RWPE2 (cell line): ENCODE results near the gene NUDT3.
"Not testable (repeated sequence)": the region's sequence is repeated elsewhere in the genome, so short reads cannot be mapped to it uniquely, and the experiment has no call there.

ENCODE experiments used
- ATAC-seq: fragments of 200-7000 bp; cut with Tn5 transposase; 3 replicates; pipeline ENCODE4 v1.9.1; 2021; ENCODE audit warnings: low read depth
- DNase-seq: peaks from one replicate; pipeline ENCODE4 v3.0.0-alpha.2; 2020; ENCODE audit warnings: low spot score
- H3K27ac ChIP-seq: fragments of 450-650 bp; 2 replicates; pipeline ENCODE4 v1.5.1; 2017; ENCODE audit warnings: mild to moderate bottlenecking; ENCODE audit not compliant: poor library complexity, severe bottlenecking
- H3K27me3 ChIP-seq: fragments of 250-450 bp; sonication (Bioruptor Pico); 2 replicates; pipeline ENCODE4 v1.5.1; 2021; ENCODE audit warnings: mild to moderate bottlenecking, moderate library complexity; ENCODE audit not compliant: insufficient read depth, poor library complexity, severe bottlenecking
- H3K36me3 ChIP-seq: fragments of 250-450 bp; sonication (Bioruptor Pico); 2 replicates; pipeline ENCODE4 v1.5.1; 2020; ENCODE audit warnings: low read depth, mild to moderate bottlenecking, moderate library complexity
- H3K4me1 ChIP-seq: fragments of 250-450 bp; sonication (Bioruptor Pico); 2 replicates; pipeline ENCODE4 v1.5.1; 2021; ENCODE audit warnings: mild to moderate bottlenecking, moderate library complexity; ENCODE audit not compliant: insufficient read depth, poor library complexity, severe bottlenecking
- H3K4me3 ChIP-seq: fragments of 250-450 bp; sonication (Bioruptor Pico); 2 replicates; pipeline ENCODE4 v1.5.1; 2021; ENCODE audit warnings: mild to moderate bottlenecking, moderate library complexity; ENCODE audit not compliant: severe bottlenecking
- H3K9me3 ChIP-seq: fragments of 250-450 bp; sonication (Bioruptor Pico); 2 replicates; pipeline ENCODE4 v1.5.1; 2021; ENCODE audit warnings: mild to moderate bottlenecking, moderate library complexity; ENCODE audit not compliant: severe bottlenecking
- TF ChIP-seq, protein P1 (sequence below): fragments of 450-650 bp; IDR thresholded peaks from one replicate; pipeline ENCODE4 v1.5.1; 2017; ENCODE audit warnings: mild to moderate bottlenecking, moderate library complexity; ENCODE audit not compliant: poor library complexity, severe bottlenecking

NUDT3 gene

GRCh38 chr6:34369385-34369784, 23.1 kb downstream of the NUDT3 start:
- ATAC-seq (no peak), DNase-seq (no peak)
- Histone ChIP-seq H3K27ac (no peak overlapping the region), H3K9me3 (no peaks in the 10 kb centered on the region), H3K27me3 (no peaks in the 10 kb centered on the region), H3K4me1 (no peaks in the 10 kb centered on the region), H3K4me3 (no peak overlapping the region), H3K36me3 (peaks cover 8% of the 10 kb centered on the region; the same call in 1 of the 2 replicates)
- TF ChIP-seq, protein P1, sequence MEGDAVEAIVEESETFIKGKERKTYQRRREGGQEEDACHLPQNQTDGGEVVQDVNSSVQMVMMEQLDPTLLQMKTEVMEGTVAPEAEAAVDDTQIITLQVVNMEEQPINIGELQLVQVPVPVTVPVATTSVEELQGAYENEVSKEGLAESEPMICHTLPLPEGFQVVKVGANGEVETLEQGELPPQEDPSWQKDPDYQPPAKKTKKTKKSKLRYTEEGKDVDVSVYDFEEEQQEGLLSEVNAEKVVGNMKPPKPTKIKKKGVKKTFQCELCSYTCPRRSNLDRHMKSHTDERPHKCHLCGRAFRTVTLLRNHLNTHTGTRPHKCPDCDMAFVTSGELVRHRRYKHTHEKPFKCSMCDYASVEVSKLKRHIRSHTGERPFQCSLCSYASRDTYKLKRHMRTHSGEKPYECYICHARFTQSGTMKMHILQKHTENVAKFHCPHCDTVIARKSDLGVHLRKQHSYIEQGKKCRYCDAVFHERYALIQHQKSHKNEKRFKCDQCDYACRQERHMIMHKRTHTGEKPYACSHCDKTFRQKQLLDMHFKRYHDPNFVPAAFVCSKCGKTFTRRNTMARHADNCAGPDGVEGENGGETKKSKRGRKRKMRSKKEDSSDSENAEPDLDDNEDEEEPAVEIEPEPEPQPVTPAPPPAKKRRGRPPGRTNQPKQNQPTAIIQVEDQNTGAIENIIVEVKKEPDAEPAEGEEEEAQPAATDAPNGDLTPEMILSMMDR: no peak

DNA sequence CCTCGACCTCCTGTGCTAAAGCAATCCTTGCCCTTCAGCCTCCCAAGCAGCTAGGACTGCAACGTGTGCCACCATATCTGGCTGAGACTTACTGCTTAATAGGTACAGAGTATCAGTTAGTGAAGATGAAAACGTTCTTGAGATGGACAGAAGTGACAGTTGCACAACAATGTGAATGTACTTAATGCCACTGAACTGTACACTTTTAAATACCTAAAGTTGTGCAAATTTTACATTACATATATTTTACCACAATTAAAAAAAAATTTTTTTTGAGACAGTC, 25.9 kb downstream of the NUDT3 start:
- no peak for DNase-seq
- no peak overlapping the region for H3K27ac ChIP-seq
- no peaks in the 10 kb centered on the region for H3K4me1 ChIP-seq

DNA sequence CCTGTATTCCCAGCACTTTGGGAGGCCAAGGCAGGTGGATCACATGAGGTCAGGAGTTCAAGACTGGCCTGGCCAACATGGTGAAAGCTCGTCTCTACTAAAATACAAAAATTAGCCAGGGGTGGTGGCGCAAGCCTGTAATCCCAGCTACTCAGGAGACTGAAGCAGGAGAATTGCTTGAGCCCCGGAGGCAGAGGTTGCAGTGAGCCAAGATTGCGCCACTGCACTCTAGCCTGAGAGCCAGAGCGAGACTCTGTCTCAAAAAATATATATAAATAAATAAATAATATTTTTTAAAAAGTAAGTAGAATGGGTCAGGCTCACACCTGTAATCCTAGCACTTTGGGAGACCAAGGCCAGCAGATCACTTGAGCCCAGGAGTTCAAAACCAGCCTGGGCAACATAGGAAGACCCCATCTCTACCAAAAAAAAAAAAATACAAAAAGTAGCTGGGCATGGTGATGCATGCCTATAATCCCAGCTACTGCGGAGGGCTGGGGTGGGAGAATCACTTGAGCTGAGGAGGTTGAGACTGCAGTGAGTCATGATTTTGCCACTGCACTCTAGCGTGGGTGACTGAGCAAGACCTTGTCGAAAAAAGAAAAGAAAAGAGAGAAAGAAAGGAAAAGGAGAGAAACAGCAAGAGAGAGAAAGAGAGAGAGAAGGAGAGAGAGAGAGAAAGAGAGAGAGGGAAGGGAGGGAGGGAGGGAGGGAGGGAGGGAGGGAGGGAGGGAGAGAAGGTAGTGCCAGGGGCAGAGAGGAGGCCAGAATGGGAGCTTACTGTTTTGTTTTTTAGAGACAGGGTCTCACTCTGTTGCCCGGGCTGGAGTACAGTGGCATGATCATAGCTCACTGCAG, 26.5 kb downstream of the NUDT3 start:
- not testable (repeated sequence) for H3K27me3 ChIP-seq, H3K4me1 ChIP-seq, DNase-seq, H3K27ac ChIP-seq, H3K9me3 ChIP-seq, H3K4me3 ChIP-seq, H3K36me3 ChIP-seq, ATAC-seq

More for the DNA sequence above, 25.9 kb downstream of the NUDT3 start:
- TF ChIP-seq, protein P1: no peak
- no peak for ATAC-seq
- H3K27me3 ChIP-seq: no peaks in the 10 kb centered on the region
- no peaks in the 10 kb centered on the region for H3K9me3 ChIP-seq
- 0 out of 2 replicates have a peak, but pooled peaks cover 5% of the 10 kb centered on the region for H3K36me3 ChIP-seq
- no peak overlapping the region for H3K4me3 ChIP-seq

DNA sequence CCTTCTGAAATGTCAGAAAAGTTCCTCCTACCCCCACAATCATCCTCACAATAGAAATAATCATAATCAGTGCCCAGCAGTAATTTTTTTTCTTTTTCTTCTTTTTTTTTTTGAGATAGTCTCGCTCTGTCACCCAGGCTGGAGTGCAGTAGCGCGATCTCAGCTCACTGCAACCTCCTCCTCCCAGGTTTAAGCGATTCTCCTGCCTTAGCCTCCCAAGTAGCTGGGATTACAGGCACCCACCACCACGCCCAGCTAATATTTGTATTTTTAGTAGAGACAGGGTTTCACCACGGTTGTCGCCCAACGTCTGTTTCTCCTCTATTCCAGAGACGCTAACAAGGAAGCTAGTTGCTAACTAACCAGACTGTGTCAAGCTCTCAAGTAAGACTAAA, 28.8 kb downstream of the NUDT3 start:
- H3K27ac ChIP-seq, H3K4me3 ChIP-seq, ATAC-seq, H3K36me3 ChIP-seq, H3K27me3 ChIP-seq, H3K4me1 ChIP-seq, DNase-seq, H3K9me3 ChIP-seq: not testable (repeated sequence)

GRCh38 chr6:34362909-34363680, 29.4 kb downstream of the NUDT3 start:
- H3K27me3 ChIP-seq: no peaks in the 10 kb centered on the region
- no peak overlapping the region for H3K27ac ChIP-seq
- no peaks in the 10 kb centered on the region for H3K36me3 ChIP-seq
- ATAC-seq: no peak
- no peak for DNase-seq
- no peaks in the 10 kb centered on the region for H3K9me3 ChIP-seq
- peaks cover 11% of the 10 kb centered on the region for H3K4me1 ChIP-seq
- no peak overlapping the region for H3K4me3 ChIP-seq
- TF ChIP-seq, protein P1: no peak
